HG03280 (cell line): ENCODE measurements around the gene EPAS1.

ENCODE experiments used
- ATAC-seq: cut with Tn5 transposase; IDR thresholded peaks from one replicate; pipeline ENCODE4 v1.9.1; 2021; ENCODE audit warnings: mild to moderate bottlenecking, moderate library complexity; ENCODE audit not compliant: unreplicated experiment

The EPAS1 gene

GRCh38 chr2:46380038-46380940 lies 83.1 kb downstream of the EPAS1 start:
- ATAC-seq = no peak

- no peak for ATAC-seq
Measured at GRCh38 chr2:46381263-46381849, 84.1 kb downstream of the EPAS1 start.

- no peak for ATAC-seq
Measured at GRCh38 chr2:46381871-46382270, 84.7 kb downstream of the EPAS1 start.

DNA sequence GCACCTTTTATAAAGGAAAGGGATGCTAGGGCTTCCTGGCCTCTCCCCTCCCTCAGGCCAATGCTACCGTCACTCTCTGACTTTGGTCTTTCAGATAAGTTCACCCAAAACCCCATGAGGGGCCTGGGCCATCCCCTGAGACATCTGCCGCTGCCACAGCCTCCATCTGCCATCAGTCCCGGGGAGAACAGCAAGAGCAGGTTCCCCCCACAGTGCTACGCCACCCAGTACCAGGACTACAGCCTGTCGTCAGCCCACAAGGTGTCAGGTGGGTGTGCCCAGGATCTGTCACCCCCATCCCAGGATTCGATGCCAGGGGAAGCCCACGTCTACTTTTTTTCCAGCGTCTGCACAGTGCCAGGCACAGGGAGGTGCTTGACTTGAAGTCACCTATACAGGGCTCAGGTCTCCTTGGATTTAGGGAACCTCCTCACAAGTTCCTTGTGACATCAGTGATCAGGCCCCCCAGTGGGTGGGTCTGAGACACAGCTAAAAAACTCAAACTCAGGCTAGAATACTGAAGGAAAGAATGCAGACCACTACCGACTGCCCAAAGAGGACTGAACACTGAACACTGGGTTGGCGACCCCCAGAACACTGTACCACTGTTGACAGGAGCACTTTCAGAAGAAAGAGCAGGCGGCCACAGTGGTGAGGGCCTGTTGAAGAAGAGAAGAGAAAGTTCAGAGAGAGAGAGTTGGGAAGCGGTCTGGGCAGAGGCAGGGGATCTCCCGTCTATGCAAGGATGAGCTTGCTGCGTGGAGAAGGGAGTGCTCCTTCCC lies 85.3 kb downstream of the EPAS1 start:
- ATAC-seq = no peak

GRCh38 chr2:46383113-46383395 lies 85.8 kb downstream of the EPAS1 start:
- ATAC-seq = no peak

DNA sequence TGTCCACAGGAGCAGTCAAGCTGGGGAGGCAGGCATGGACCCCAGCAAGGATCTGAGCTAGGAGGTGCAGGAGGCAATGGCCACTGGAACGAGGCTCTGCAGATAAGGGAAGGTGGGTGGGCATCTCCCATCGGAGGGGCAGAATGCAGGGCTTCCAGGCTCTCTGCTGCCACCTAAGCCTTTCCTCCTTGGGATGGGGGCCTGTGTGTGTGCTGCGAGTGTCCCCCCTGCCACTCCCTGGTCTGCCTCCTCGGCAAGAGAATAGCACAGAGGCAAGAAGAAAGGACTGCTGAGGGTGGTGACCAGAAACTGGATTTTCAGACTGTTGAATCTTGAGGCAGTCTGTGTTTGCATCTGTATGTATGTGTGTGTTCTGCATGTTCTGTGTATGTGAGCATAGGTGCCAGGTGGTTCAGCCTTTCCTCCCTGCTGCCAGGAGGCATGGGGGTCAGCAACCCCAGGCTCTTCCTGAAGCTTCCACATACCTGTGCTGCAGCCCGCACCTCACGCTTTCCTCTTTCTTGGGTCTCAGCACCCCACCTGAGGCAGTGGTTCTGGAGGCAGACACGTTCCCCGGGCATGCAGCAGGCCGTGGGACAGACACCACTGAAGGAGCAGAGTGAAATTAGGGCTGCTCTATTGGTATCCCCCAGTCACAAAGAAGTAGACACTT lies 86.7 kb downstream of the EPAS1 start:
- no peak for ATAC-seq

DNA sequence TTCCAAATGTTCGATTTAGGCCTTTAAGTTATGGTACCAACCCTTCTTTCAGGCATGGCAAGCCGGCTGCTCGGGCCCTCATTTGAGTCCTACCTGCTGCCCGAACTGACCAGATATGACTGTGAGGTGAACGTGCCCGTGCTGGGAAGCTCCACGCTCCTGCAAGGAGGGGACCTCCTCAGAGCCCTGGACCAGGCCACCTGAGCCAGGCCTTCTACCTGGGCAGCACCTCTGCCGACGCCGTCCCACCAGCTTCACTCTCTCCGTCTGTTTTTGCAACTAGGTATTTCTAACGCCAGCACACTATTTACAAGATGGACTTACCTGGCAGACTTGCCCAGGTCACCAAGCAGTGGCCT lies 87.2 kb downstream of the EPAS1 start:
- no peak for ATAC-seq

GRCh38 chr2:46385786-46386577 lies 88.8 kb downstream of the EPAS1 start:
- no peak for ATAC-seq

GRCh38 chr2:46386763-46387162 lies 89.6 kb downstream of the EPAS1 start:
- ATAC-seq = no peak

- no peak for ATAC-seq
Measured at GRCh38 chr2:46387292-46387691, 90.1 kb downstream of the EPAS1 start.

GRCh38 chr2:46387886-46388515 lies 90.8 kb downstream of the EPAS1 start:
- ATAC-seq = no peak

- ATAC-seq = no peak
Measured at GRCh38 chr2:46388881-46389280, 91.7 kb downstream of the EPAS1 start.

DNA sequence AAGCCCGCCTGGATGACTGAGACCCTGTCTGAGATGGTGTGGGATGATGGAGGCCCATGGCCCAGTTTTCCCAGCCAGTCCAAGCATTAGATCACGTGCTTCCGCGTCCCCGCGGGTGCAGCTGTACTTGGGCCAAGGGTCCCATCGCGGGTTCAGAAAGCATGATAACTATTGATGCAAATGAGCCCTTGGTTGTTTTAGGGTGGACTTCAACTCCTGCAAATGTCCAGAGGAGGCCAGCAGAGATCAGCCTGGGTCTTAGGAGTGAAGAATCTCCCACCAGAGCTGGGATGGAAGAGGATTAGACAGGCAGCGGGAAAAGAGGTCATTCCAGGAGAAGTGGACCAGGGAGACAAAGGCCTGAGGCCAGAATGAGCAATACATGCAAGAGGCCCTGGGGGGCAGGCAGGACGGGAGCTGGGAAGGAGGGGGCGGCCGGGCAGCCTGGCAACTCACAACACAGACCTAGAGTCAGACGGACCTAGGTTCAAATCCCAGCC lies 92.3 kb downstream of the EPAS1 start:
- ATAC-seq = no peak

GRCh38 chr2:46390036-46390435 lies 92.8 kb downstream of the EPAS1 start:
- no peak for ATAC-seq

- no peak for ATAC-seq
Measured at GRCh38 chr2:46390901-46391395, 93.7 kb downstream of the EPAS1 start.

GRCh38 chr2:46392561-46393346 lies 95.5 kb downstream of the EPAS1 start:
- no peak for ATAC-seq

DNA sequence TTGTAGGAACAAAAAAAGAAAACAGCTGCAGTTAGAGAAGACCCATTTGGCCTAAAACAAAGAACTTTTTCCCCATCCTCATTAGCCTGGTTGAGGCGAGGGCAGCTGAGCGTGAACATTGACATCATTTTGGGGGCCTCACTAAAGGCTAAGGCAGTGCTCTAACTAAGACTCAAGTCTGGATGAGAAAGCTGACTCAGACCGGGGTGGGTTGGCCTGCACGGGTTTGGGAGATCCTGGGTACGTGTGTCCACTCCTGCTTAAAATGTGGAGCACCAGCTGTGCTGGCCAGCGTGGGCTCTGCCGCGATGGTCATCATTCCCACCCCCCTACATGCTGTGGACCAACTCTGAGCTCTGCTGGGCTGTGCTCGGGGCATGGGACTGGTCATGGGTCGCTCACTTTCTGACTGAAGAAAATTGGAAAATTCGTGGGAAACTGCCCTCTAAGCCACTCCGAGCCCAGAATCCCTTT lies 96.2 kb downstream of the EPAS1 start:
- ATAC-seq = no peak

DNA sequence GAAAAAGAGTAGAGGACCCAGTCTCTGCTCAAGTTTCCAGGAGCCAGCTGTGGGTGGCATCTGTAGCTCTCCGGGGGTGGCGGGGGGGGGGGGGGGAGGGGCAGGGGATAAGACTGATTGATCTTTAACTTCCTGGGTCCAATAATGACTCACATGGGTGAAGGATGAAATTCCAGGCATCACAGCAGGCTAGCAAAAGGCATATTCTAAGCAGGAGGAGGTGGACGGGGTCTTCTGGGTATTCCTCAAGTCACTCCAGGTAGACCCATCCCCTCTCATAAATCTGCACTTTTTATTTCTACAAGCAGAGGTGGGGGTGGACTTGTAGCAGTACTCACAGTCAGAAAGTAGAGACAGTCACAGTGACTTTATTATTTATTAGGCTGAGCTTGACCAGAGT lies 96.7 kb downstream of the EPAS1 start:
- ATAC-seq = no peak
